Left lobe of liver (tissue), 2 donors: ENCODE results near the gene LIF. TPM values are rescaled to one million over a fixed set of nuclear protein-coding genes. Genes with fewer than 3 reads are reported as not detected.
"Not testable (repeated sequence)": the region's sequence is repeated elsewhere in the genome, so short reads cannot be mapped to it uniquely, and the experiment has no call there.

Experiments
- ATAC-seq: fragments of 200-7000 bp; cut with Tn5 transposase; one replicate; pipeline ENCODE4 v1.9.1; 2020; ENCODE audit warnings: mild to moderate bottlenecking, moderate library complexity
- DNase-seq: peaks from one replicate; pipeline ENCODE4 v3.0.0-alpha.2; 2020; ENCODE audit warnings: low spot score
- total RNA-seq: library from RNA; stranded (reverse); gene quantifications from one replicate; pipeline ENCODE4 v1.2.1, GENCODE V29; 2021
- donor health status: DM: no; HTN: no; CAD: no; lungs with moderate emphysema.
- donor health status: DM: no; HTN: yes; CAD: no.

Gene LIF
- total RNA-seq, 1 donor from 2014 or later: 0.38 TPM

GRCh38 chr22:30245181-30245984 is 1.2 kb downstream of the LIF start:
- DNase-seq (no peak), ATAC-seq (no peak)

DNA sequence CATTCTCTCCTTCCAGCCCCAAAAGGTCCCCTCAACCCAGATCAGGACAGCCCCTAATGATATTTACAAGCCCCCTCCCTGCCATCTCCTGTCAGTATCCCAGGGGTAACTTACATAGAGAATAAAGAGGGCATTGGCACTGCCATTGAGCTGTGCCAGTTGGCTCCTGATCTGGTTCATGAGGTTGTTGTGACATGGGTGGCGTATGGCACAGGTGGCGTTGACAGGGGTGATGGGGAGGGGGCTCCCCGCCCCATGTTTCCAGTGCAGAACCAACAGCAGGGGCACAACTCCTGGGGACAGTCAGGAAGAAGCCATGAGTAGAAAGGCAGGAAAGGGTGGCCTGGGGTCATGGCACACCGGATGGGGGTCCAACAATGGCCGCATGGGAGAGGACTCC is 1.9 kb downstream of the LIF start:
- DNase-seq: no peak
- no peak for ATAC-seq

- DNase-seq (no peak), ATAC-seq (no peak)
These were observed 2.5 kb downstream of the LIF start for GRCh38 chr22:30244066-30244465.

DNA sequence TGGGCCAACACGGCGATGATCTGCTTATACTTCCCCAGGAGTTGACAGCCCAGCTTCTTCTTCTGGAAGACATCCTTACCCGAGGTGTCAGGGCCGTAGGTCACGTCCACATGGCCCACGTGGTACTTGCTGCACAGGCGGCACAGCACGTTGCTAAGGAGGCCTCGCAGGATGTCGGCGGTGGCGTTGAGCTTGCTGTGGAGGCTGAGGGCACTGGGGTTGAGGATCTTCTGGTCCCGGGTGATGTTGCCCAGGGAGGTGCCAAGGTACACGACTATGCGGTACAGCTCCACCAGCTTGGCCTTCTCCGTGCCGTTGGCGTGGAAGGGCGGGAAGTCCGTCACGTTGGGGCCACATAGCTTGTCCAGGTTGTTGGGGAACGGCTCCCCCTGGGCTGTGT is 2.9 kb downstream of the LIF start:
- ATAC-seq (no peak), DNase-seq (no peak)

DNA sequence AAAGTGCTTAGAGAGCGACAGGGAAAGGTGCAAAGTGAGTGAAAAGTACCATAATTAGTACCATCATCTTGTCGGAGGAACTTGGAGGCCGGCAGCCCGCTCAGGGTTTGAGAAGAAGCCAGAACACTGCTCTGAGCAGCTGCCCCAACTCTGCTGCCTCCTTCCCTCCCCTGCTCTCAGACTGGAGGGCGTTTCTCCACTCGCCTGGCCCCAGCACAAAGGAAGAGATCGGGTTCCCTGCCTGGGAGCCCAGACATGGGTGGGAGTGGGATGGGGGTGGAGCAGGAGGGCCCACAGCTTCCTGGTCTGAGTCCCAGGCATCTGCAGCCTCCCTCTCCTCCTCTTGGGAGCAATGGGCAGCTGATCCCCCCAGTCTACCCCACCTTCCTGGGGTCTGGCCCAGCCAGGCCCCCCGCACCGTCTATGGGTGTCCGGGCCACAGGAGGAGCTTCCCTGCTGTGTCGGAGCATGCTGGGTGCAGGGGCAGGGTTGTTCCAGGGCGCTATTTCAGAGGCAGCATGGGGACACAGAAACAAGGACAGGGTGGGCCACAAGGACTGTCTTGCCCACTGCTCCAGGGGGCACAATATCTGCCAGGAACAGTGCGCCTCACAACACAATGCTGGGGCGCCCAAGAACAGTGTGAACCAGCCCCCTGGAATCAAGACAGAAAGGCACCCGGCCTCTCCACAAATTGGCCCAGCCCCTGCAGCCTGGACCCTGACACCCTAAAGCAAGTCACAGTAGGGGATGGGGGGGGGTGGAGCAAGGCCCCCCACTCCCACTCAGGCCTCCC is 4.8 kb downstream of the LIF start:
- ATAC-seq: no peak
- DNase-seq: no peak

DNA sequence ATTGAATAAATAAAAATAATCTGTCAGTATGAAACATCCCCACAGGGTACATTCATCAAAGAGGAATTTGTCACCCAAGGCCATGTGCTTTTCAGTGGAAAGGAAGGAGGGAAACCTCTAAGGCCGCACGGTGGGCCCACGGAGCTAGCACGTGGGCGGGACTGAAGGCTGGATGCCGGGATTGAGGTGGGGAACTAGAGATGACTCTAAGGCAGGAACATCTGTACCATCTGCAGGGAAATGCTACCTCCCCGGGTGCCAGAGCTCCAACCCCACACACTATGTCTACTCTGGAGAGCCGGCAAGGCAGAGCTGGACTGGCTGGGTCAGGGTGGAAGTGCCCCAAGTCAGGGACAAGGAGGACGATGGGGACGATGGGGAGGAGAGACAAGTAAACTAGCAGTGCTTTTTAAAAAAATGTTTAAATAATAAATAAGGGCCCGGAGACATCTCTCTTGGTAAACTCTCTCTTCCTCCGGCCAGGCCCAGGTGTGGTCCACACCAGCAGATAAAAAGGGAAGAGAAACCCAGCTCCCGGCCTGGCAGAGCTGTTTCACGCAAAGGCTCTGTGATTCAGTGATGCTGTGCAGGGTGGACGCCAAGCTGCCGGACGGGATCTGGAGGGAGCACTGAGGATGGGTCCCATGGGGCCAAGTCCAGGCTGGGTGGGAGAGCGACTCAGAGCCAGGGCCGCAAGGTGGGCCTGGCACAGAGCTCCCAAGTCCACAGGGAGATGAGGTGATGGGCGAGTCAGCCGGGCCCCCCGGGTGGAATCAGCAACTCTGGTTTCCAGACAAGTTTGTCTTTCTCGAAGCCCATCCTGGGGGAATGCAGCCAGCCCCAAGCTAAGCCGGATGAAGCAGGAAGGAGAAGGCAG is 5.8 kb downstream of the LIF start:
- ATAC-seq (no peak), DNase-seq (no peak)

- no peak for ATAC-seq
- no peak for DNase-seq
These were observed 6.8 kb downstream of the LIF start for GRCh38 chr22:30239488-30240405.

DNA sequence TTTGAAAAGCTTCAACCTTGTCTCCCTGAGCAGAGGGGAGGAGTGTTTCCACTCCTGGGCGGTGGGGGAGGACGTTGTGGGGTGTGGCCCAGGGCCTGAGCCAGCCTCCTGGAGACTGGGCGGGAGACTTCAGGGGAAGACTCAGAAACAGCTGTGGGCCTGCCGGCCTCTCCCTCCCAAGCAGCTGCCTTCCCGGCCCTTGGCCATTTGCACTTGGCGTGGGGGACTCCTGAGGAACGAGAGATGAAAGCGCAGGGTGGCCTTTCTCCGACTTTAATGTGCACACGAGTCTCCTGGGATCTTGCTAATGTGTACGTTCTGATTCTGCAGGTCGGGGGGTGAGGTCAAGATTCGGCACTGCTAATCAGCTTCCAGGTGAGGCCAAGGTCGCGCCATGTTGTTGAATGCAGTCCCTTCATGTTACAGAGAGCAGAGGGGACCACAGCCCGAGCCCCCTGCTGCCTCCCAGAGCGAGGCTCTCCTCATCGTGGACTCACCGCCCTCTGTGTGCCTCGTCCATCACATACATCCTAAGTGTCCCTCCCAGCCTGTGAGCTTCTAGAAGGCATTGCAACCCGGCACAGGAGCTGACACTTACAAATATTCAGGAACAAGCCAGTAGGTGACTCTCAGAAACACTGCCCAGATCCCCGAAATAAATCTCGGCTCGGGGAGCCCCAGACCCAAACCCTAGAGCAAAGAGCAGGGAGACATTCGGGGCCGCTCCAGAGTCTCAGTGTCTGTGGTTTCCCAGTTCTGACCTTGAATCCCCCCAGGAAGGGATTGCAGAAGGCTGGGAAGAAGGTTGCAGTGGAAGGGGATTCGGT is 7.7 kb downstream of the LIF start:
- ATAC-seq (no peak), DNase-seq (no peak)

GRCh38 chr22:30238136-30238535 is 8.4 kb downstream of the LIF start:
- ATAC-seq: no peak

GRCh38 chr22:30236875-30237274 is 9.7 kb downstream of the LIF start:
- DNase-seq: no peak
- no peak for ATAC-seq

More at GRCh38 chr22:30238136-30238535, 8.4 kb downstream of the LIF start:
- no peak for DNase-seq

DNA sequence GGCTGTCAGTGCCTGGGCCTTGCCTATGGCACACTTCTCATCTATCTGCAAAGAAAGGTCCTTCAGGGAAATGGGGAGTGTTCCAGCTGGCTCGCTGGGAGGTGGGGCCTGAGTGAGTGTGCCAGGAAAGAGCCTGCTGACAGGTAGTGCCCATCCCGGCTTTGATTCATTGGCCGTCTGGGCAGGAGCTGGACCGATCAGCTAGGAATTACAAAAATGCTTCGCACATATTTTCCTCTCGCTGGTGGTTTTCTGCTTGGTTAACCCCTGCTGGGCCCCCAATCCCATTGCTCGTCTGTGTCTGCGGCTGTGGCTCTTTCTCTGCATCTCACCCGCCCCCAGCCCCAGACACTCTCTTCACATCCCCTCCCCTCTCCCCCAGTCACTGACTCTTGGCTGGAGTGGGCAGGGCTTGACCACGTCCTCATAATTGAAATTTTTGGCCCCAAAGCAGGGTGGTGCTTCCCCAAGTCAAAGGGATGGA is 10.8 kb downstream of the LIF start:
- ATAC-seq (no peak), DNase-seq (no peak)

DNA sequence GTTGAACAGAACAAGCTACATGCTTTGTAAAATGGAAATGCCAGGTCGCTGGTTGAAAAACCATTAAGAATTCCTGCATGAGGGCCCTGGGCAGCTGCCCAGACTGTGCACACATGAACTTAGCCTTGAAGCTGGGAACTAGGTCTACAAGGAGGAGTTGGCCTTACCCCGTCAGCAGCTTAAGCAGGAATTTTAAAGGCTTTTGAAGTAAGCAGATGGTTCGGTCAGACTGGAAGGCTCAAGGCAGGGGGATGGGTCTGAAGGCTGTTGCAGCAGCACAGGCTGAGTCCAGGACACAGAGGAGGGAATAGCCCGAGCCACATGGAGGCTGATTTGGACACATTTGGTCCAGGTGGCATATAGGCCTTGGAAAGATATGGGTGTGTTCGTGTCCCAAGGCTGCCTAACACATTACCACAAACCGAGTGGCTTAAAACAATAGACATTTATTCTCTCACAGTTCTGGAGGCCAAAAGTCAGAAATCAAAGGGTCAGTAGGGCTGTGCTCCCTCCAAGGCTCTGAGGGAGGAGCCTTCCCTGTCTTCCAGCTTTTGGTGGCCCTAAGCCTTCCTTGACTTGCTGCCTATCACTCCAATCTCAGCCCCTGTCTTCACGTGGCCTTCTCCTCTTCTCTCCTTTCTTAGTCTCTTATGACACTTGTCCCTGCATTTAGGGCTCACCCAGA is 11.6 kb downstream of the LIF start:
- ATAC-seq (no peak), DNase-seq (no peak)

DNA sequence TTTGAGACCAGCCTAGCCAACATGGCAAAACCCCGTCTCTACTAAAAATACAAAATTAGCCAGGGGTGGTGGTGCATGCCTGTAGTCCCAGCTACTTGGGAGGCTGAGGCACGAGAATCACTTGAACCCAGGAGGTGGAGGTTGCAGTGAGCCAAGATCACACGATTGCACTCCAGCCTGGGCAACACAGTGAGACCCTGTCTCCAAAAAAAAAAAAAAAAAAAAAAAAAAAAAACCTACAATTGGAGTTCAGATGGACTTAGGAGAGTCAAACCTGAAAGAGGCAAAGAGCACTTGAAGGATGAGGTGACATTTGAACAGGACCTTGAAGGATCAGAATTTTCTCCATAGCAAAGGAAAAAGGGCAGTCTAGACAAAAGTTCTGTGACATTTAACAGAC is 12.2 kb downstream of the LIF start:
- DNase-seq, ATAC-seq: not testable (repeated sequence)

GRCh38 chr22:30233582-30233981 is 13.0 kb downstream of the LIF start:
- DNase-seq (no peak), ATAC-seq (no peak)

GRCh38 chr22:30232716-30233218 is 13.8 kb downstream of the LIF start:
- DNase-seq: no peak
- no peak for ATAC-seq

DNA sequence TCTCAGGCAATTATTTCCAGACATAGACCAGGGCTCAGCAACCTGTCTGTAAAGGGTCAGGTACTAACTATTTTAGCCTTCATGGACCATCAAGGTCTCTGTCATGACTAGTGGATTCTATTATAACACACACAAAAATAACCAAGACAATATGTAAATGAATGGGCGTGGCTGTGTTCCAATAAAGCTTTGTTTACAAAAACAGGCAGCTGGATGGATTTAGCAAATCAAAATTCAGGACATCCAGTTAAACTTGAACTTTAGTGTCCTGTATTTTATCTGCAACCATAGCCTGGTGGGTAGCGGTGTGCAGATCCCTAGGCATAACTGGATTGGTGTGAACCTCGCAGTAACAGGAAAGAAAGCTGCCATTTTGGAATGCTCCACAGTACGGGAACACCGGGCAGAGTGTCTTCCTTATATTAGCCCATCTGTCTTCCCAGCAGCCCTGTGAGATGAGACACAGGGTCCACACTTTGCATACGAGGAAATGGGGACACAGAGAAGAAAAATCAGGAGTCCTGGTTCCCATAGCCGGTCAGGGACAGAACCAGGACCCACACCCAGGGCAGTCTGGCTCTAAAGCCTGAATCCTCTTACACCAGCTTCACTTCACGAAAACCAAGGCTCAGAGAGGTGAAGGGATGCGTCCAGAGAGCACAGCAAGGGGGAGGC is 15.6 kb downstream of the LIF start:
- ATAC-seq: no peak

GRCh38 chr22:30230330-30230729 is 16.2 kb downstream of the LIF start:
- ATAC-seq (no peak), DNase-seq (no peak)

More for the DNA sequence above, 15.6 kb downstream of the LIF start:
- DNase-seq: no peak
